Frontal cortex (tissue), 4 donors: ENCODE data around the gene ZNF429. TPM values are rescaled to one million over a fixed set of nuclear protein-coding genes. Genes with fewer than 3 reads are reported as not detected.
"Not testable (repeated sequence)": the region's sequence is repeated elsewhere in the genome, so short reads cannot be mapped to it uniquely, and the experiment has no call there.

Source experiments
- DNase-seq, 2 donors: peaks; one replicate each; pipeline ENCODE4 v3.0.0; 2012; ENCODE audit warnings: low spot score in 2 of 2
- FAIRE-seq: peaks from 2 replicates; lab custom pipeline; 2012; peaks lifted over from hg19 to GRCh38; lab: Jason Lieb, UNC
- total RNA-seq: library from RNA; depleted of rRNA; stranded (reverse); fragments of >200 nt; gene quantifications from one replicate; pipeline ENCODE4 v1.2.3, GENCODE V29; 2014
- donor health status: control.
- donor health status: control.
- donor health status: control.

ZNF429 gene
- total RNA-seq, 1 donor from 2014 or later, result 28.5 TPM

DNA sequence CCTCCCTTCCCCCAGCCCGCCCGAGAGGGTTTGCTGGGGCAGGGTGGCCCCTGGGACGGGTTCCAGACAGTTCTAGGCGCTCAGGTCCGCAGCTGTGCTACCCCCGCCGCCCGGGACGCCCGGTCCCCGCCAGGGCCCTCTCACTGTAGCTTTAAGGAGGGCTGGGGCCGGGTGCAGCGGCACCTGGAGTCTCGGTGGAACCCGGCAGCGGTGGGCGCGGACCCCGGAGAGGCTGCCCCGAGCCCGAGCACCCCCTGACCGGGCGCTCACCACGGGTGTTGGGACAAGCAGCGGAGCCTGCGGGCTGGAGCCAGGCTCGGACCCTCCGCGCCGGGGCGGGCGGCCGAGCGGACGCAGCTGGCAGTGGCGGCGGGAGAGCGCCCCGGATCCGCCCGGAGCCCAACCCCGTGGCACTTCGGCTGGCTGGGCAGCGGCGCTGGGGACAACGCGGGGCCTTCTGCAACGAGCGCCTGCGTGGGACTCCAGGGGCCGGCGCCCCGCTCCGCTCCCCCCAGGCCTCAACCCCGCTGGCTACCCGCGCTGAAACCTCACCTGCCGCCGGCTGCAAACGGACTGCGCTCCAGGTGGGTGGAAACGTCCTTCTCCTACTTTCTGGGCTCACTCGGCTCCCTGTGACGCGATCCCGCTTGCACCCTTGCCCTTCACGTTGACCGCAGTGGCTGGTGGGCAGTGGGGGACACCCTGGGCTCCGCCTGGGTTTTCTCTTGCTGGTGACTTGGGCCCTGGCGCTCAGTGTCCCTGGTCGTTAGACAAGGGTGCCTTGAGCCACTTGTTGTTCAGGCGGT is 81.1 kb downstream of the ZNF429 start:
- no peak for FAIRE-seq

GRCh38 chr19:21587117-21587461 is 81.7 kb downstream of the ZNF429 start:
- DNase-seq, result no peak
- no peak for FAIRE-seq

More for the DNA sequence above, 81.1 kb downstream of the ZNF429 start:
- DNase-seq, result peak in 1 of 2 donors; percentile 45

DNA sequence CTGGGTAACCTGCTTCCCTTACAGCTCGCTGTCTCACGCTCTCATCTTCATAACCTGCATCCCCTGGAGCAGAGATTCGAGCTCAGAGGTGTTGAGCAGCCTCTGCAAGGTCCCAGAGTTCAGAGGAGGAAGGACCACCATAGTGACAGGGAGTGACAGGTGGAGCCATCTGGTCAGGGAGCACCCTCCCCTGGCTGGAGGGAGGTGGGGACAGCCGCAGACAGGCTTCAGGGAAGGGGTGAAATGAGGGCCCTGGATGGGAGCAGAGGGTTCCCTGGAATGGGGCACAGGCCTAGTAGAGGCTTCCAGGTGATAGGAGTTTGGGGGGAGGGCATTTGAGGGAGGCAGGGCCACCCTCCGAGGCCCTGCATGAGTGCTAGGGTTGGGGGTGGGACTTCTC is 82.1 kb downstream of the ZNF429 start:
- FAIRE-seq, result no peak
- no peak for DNase-seq

DNA sequence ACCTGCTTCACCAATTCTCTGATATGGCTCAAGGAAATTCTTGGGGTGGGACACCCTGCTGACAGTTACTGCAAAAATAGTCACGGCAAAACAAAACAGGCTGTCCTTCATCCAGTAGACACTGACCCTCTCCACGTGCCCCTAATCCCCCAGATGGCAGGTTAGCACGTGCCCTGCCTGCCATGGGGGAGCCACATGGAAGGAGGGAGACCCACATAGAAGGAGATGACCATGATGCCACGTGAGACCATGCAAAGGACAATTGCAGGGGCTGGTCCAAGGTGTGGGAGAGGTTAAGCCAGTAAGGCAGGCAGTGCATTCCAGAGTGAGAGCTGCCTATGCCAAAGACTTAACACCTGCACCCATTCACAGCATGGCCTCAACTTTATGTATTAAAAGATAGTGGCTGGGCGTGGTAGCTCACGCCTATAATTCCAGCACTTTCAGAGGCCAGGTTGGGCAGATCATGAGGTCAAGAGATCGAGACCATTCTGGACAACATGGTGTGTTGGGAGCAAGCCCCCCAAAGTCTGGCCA is 82.7 kb downstream of the ZNF429 start:
- FAIRE-seq (no peak), DNase-seq (no peak)

DNA sequence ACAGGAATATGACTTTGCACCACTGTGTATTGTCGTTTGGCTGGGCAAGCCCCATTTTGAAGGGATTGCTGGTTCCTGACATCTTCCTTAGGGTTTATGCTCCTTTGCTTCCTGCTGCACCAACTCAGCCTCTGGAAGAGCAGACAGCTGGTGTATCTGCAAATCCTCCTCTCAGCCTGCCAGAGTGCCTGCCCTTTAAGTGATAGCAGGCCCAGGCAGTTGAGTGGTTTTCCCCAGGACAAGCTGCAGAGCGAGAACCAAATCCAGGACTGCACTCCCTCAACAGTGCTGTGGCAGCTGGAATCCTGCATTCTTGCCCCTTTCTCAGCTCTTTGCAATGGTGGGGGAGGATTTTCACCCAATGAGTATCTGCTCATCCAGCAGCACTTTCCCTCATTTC is 85.5 kb downstream of the ZNF429 start:
- FAIRE-seq (no peak), DNase-seq (no peak)

- FAIRE-seq (no peak), DNase-seq (no peak)
Measured at GRCh38 chr19:21593008-21593481, 87.6 kb downstream of the ZNF429 start.

GRCh38 chr19:21593502-21593901 is 88.1 kb downstream of the ZNF429 start:
- DNase-seq, result no peak
- no peak for FAIRE-seq

DNA sequence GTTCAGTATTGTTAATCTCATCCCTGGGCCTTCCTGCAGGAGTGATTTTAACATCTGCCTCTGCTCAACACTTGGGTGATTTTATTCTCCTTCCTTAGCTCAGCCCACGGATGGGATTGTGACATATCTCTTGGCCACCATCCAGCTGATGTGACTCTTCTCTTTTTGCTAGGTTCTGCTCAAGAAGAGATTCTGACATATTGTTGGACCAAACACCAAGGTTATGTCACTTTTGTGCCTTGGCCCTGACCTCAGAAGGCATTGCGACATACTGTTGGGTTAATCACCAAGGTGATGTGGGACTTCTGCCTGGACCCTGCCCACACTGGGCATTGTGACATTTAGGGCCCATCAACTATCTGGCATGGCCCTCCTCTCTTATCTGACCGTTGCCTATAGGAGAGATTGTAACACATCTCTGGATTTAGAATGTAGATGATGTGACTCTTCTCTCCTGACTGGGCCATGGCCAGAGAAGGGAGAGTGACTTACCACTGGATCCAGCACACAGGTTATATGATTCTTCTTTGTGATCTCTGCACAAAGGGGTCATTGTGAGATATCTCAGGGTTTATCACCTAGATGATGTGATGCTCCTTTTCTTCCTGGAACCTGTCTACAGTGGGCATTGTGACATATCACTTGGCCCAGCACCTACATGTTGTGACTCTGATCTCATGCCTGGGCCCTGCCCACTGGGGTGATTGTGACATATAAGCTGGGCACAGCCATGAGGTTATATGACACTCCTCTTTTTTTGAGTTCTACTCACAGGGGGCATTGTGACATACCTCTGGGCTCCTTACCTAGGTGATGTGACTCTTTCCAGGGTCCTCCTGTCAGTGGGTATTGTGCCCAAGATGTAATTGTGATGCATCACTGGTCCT is 88.8 kb downstream of the ZNF429 start:
- DNase-seq (no peak), FAIRE-seq (no peak)

GRCh38 chr19:21595185-21595584 is 89.8 kb downstream of the ZNF429 start:
- no peak for DNase-seq
- no peak for FAIRE-seq

GRCh38 chr19:21602082-21602658 is 96.8 kb downstream of the ZNF429 start:
- DNase-seq (no peak), FAIRE-seq (no peak)

DNA sequence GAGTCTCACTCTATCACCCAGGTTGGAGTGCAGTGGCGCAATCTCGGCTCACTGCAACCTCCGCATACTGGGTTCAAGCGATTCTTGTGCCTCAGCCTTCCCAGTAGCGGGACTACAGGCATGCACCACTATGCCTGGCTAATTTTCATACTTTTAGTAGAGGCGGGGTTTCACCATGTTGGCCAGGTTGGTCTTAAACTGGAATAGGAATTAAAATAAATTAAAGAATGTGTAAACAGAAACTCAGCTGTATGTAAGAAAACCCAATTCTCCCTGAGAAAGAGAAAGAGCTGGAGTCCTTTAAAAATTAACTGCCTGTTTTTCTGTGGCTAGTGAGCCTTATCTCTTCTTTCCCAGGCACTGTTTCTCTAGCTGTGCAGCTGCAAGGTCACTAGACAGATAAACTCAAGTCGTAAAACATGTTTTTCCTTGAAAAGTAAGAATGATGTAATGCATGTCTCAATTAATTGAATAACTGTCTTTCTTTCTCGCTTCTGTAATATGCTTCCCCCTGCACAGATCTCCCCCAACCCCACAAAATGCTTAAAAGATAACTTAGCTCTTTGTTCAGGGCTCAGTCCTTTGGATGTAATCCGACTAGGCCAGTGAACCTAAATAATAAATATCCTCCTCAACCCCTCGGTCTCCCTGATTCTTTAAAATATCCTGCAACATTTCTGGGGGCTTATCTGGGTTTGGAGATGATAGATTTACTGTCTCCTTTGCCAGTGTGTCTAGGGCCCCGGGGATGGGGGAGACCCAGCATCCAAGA is 97.4 kb downstream of the ZNF429 start:
- FAIRE-seq, DNase-seq: not testable (repeated sequence)

DNA sequence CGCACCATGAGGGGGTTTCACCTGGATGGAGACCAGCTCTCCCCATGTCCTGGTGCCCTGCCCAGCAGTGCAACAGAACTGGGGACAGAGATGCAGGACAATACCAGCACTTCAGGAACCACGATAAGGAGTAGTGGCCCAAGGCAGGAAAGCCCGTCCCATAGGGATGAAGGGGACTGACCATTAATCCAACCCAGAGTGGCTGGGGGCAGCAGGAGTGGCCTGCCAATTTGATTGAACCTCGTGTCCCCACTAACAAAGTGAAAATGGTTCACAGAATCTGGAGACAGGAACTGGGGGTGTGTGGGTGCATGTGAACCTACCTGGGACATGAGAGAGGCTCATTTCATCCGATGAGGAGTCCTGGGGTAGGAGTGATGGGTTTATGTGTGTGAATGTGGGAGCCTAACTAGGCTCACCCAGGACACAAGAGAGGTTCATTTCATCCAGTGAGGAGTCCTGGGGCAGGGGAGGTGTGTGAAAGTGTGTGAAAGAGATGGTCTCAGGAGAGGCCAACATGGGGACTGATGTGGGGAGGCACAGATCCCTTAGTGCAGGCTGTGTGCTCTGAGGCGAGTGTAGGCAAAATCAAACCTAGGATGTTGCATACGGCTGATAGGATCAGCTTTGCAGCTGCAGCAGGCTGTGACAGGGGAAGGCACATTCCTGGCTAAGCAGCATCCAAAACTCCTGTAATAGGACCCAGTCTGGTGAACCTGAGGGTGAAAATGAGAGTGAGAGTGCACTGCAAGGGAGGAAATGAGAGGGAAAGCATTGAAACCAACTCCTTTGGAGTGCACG is 98.2 kb downstream of the ZNF429 start:
- no peak for DNase-seq
- no peak for FAIRE-seq

GRCh38 chr19:21604351-21604926 is 99.0 kb downstream of the ZNF429 start:
- FAIRE-seq (no peak), DNase-seq (no peak)

Other genes starting within 250 kb of the ZNF429 start
- 66.0 TPM for gene ZNF708, start 176.2 kb upstream of the ZNF429 start, total RNA-seq
- gene ZNF738, start 146.6 kb upstream of the ZNF429 start, total RNA-seq, result 33.0 TPM
- 147 TPM for gene ZNF493, start 108.5 kb upstream of the ZNF429 start, total RNA-seq